Measurements from ENCODE around the gene RELN. TPM values are rescaled to one million over a fixed set of nuclear protein-coding genes. Genes with fewer than 3 reads are reported as not detected.

Gene RELN
- total RNA-seq, 1 experiment from 2014 or later = 0.20 TPM

- H3K36me3 ChIP-seq (ENCODE audit: control insufficient read depth in 1 of 2, insufficient read depth in 2 of 2, low read length in 2 of 2) = no peaks in the 10 kb centered on the region
- no TSS peak for BruUV-seq (replicated peaks)
- H3K27ac ChIP-seq (ENCODE audit: low read depth, low read length) = no peak overlapping the region
- H3K79me2 ChIP-seq (ENCODE audit: insufficient read depth, low read length) = no peaks in the 10 kb centered on the region
- no peak overlapping the region for H3K4me3 ChIP-seq (replicated peaks in 1 of 2; ENCODE audit: low read depth in 1 of 2, low read length in 2 of 2)
- ChIA-PET POLR2A (no interaction called here), CTCF (no interaction called here), RAD21 (ENCODE audit: low non-redundant PET in 1 of 2, low total read pairs in 2 of 2, uncharacterized antibody in 2 of 2, unreplicated experiment in 2 of 2) (no interaction called here)
- intact Hi-C loops (cut with micrococcal nuclease) = no loop called here
- H3K4me1 ChIP-seq (ENCODE audit: control insufficient read depth in 1 of 2, insufficient read depth in 2 of 2, low read length in 2 of 2) = no peaks in the 10 kb centered on the region
- peaks cover 34% of the 10 kb centered on the region for H3K27me3 ChIP-seq (ENCODE audit: insufficient read depth, low read length)
- DNase-seq (ENCODE audit: low read depth, low spot score) (no peak), ATAC-seq (no peak)
- H3K4me2 ChIP-seq (ENCODE audit: low read length) = no peak overlapping the region
- no peaks in the 10 kb centered on the region for H3K9me2 ChIP-seq (ENCODE audit: insufficient read depth)
- no peak for TF ChIP-seq RAD21 (IDR thresholded peaks at IDR 0.05; ENCODE audit: low read depth)
- no peak for TF ChIP-seq JUND (IDR thresholded peaks at IDR 0.05)
- no peak for TF ChIP-seq YY1 (IDR thresholded peaks at IDR 0.05; ENCODE audit: extremely low read depth, insufficient replicate concordance, low read depth, low read length)
- no peak for TF ChIP-seq ELF1 (IDR thresholded peaks at IDR 0.05; ENCODE audit: borderline replicate concordance, low read depth)
- TF ChIP-seq FOSL1 (IDR thresholded peaks at IDR 0.05; ENCODE audit: low read depth) = no peak
- TF ChIP-seq CBX3 (IDR thresholded peaks at IDR 0.05; ENCODE audit: low read depth) = no peak
- TF ChIP-seq ATF3 (IDR thresholded peaks at IDR 0.05) = no peak
- no peak for TF ChIP-seq POLR2A (IDR thresholded peaks at IDR 0.05; ENCODE audit: borderline replicate concordance, extremely low read depth, insufficient read depth, insufficient read length)
- TF ChIP-seq SRF (IDR thresholded peaks at IDR 0.05; ENCODE audit: low read depth) = no peak
- no peak for TF ChIP-seq SP1 (IDR thresholded peaks at IDR 0.05; ENCODE audit: low read depth)
- H2AFZ ChIP-seq (ENCODE audit: low read depth, low read length, poor library complexity, severe bottlenecking) = no peak overlapping the region
- H3K9me3 ChIP-seq (ENCODE audit: control insufficient read depth in 1 of 2, insufficient read depth in 1 of 2, low read depth in 1 of 2, low read length in 2 of 2) = no peaks in the 10 kb centered on the region
- H4K20me1 ChIP-seq (ENCODE audit: insufficient read depth) = no peaks in the 10 kb centered on the region
- H3K9ac ChIP-seq (ENCODE audit: low read length) = no peak overlapping the region
These were observed 295.2 kb downstream of the RELN start for GRCh38 chr7:103694304-103694703.

DNA sequence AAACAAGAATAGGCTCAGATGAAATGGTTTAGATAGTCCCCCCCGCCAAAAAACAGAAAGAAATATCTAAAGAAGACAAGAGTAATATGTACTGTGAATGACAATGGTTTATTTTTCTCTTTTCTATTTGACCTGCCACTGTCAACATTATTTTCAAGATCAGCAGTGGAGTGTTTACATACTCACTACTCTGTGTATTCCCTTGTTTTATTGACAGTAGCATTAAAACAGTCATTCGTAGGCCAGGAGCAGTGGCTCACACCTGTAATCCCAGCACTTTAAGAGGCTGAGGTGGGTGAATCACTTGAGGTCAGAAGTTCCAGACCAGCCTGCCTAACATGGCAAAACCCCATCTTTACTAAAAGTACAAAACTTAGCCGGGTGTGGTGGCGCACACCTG lies 298.2 kb downstream of the RELN start:
- Histone ChIP-seq H3K9me3 (ENCODE audit: control insufficient read depth in 1 of 2, insufficient read depth in 1 of 2, low read depth in 1 of 2, low read length in 2 of 2) (no peaks in the 10 kb centered on the region), H3K9ac (ENCODE audit: low read length) (no peak overlapping the region), H3K4me2 (ENCODE audit: low read length) (no peak overlapping the region), H3K36me3 (ENCODE audit: control insufficient read depth in 1 of 2, insufficient read depth in 2 of 2, low read length in 2 of 2) (no peaks in the 10 kb centered on the region), H3K27me3 (ENCODE audit: insufficient read depth, low read length) (peaks cover 28% of the 10 kb centered on the region; the same call in 1 of the 2 replicates), H3K79me2 (ENCODE audit: insufficient read depth, low read length) (no peaks in the 10 kb centered on the region), H3K4me1 (ENCODE audit: control insufficient read depth in 1 of 2, insufficient read depth in 2 of 2, low read length in 2 of 2) (no peaks in the 10 kb centered on the region), H3K9me2 (ENCODE audit: insufficient read depth) (no peaks in the 10 kb centered on the region), H4K20me1 (ENCODE audit: insufficient read depth) (no peaks in the 10 kb centered on the region; the same call in 1 of the 2 replicates), H2AFZ (ENCODE audit: low read depth, low read length, poor library complexity, severe bottlenecking) (no peak overlapping the region), H3K4me3 (replicated peaks in 1 of 2; ENCODE audit: low read depth in 1 of 2, low read length in 2 of 2) (no peak overlapping the region), H3K27ac (ENCODE audit: low read depth, low read length) (no peak overlapping the region)
- RAD21 ChIA-PET (ENCODE audit: low non-redundant PET in 1 of 2, low total read pairs in 2 of 2, uncharacterized antibody in 2 of 2, unreplicated experiment in 2 of 2) = no interaction called here
- BruUV-seq (replicated peaks) = no TSS peak
- DNase-seq (ENCODE audit: low read depth, low spot score) (no peak), ATAC-seq (no peak)
- intact Hi-C loops (cut with micrococcal nuclease) = no loop called here
- CTCF ChIA-PET = no interaction called here
- POLR2A ChIA-PET = no interaction called here
- TF ChIP-seq FOSL1 (IDR thresholded peaks at IDR 0.05; ENCODE audit: low read depth) (no peak), SP1 (IDR thresholded peaks at IDR 0.05; ENCODE audit: low read depth) (no peak), SRF (IDR thresholded peaks at IDR 0.05; ENCODE audit: low read depth) (no peak), JUND (IDR thresholded peaks at IDR 0.05) (no peak), EZH2phosphoT487 (IDR thresholded peaks at IDR 0.05; ENCODE audit: borderline replicate concordance) (no peak), ZNF274 (IDR thresholded peaks at IDR 0.05; ENCODE audit: low read depth, low read length) (no peak), ATF3 (IDR thresholded peaks at IDR 0.05) (no peak), SIN3A (IDR thresholded peaks at IDR 0.05; ENCODE audit: low read depth) (no peak), POLR2AphosphoS5 (IDR thresholded peaks at IDR 0.05; ENCODE audit: low read depth, low read length) (no peak), CTCF (IDR thresholded peaks at IDR 0.05 in 2 of 3, conservative IDR thresholded peaks at IDR 0.05 in 1 of 3; ENCODE audit: borderline replicate concordance in 1 of 3, insufficient read depth in 1 of 3, low read depth in 2 of 3, low read length in 2 of 3) (no peak), ZBTB33 (IDR thresholded peaks at IDR 0.05; ENCODE audit: extremely low read depth, insufficient replicate concordance, low read length) (no peak), RAD21 (IDR thresholded peaks at IDR 0.05; ENCODE audit: low read depth) (no peak), TCF7L2 (IDR thresholded peaks at IDR 0.05; ENCODE audit: borderline replicate concordance, extremely low read depth, insufficient read depth, insufficient read length) (no peak)

Measured in HCT116 (cell line).